CD4-positive, alpha-beta T cell treated with Interleukin-4 for 1 hour (primary cell): ENCODE results near the gene EDN2.

Experiments
- DNase-seq, 2 donors: peaks; one replicate each; pipeline ENCODE4 v3.0.0-alpha.2; 2020 to 2022

The EDN2 gene

DNA sequence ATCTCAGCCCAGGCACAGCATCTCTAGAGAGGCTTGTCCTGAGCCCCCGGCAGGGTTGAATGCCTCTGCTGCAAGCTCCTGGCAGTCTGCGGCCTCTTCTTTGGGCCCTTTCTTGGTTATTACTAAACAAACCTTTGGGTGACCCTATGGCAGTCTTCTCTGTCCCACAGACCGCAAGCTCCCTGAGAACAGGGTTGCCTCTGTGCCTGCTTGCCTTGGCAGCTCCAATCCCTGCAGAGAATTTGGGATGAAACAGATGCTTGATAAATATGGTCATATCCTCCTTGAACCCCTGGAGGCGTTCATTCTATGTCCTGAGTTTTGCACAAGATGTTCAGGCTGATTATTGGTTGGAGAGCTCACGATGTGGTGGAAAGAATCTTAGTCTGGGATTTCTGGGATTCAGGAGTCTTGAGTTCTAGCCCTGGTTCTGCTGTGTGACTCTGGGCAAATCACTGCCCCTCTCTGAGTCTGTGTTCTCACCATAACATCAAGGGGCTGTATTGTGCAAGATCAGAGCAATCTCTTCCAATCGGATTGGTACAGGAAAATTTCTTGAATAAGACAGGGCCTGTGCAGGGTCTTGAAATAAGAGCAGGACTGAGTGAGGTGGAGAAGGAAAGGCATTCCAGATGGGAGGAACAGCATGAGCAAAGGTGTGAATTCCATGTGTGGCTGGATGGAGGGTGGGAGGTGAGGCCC is 49.6 kb downstream of the EDN2 start:
- DNase-seq, result no peak

DNA sequence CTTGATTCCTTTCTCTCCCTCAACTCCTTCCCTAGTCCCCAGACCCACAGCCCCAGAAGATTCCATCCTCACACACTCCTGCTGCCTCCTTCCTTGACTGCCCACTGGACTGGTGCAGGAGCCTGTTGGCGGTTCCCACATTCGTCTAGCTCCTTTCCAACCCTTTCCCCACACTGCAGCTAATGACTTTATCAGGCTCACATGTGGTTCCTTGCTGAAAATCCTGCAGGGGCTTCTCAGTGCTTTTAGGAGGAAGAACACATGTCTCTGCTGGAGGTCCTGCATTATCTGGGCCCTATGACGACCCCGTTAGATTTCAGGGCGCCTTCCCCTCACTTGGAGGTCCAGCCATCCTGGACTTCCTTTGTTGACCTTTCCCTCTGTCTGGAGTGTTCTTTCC is 50.2 kb downstream of the EDN2 start:
- no peak for DNase-seq

DNA sequence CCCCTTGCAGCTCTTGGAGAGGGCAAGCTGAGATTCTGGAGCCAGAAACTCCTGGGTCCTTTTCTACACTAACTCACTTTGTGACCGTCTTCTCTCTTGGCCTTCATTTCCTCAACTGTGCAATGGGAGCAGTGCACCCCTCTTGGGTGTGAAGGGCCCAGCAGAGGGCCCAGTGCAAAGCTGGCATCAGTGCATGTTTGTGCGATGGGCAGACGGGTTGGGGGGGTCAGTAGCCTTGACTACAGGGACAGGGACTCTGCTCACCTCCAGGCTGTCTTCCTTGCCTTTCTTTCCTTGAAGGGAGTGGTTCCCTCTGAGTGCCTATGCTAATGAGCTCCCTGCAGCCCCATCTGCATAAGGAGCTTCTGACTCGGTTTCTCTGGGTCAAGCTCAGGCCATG is 51.0 kb downstream of the EDN2 start:
- DNase-seq, result no peak

DNA sequence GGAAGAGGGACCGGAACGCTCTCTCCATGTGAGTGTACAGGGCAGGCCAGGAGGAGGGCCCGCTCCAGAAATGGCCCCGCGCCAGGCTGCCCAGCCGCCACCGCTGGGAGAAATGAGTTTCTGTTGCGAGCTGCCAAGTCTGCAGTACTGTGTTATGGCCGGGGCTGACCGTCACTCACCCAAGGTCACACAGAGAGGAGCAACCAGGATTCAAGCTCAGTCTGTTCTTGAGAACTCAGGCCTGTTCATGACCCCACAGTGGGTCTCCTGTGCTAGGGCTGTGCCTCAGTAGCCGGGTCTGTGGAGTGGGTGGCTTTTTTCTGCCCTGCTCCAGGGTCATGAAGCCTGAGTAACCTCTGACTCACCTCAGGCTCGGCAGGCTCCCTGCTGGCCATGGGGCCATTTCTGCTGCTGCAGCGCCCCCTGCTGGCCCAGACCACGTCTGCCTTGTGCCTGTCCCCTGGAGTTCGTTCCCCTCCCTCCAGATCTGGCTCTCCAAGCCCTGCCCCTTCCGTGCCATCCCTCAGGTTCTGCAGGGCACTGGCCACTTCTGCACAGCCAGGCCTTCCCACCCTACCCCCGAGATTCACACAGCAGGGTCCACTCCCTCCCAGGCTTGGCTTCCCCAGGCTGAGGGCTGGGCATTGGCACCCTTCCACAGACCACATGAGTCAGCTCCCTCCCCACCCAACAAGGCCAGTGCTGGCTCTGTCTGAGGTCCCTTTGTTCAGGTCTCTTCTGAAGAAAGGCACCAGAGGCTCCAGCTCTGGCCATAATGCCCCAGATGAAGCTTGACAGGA is 51.8 kb downstream of the EDN2 start:
- peak; percentile 42 to 79 for DNase-seq

DNA sequence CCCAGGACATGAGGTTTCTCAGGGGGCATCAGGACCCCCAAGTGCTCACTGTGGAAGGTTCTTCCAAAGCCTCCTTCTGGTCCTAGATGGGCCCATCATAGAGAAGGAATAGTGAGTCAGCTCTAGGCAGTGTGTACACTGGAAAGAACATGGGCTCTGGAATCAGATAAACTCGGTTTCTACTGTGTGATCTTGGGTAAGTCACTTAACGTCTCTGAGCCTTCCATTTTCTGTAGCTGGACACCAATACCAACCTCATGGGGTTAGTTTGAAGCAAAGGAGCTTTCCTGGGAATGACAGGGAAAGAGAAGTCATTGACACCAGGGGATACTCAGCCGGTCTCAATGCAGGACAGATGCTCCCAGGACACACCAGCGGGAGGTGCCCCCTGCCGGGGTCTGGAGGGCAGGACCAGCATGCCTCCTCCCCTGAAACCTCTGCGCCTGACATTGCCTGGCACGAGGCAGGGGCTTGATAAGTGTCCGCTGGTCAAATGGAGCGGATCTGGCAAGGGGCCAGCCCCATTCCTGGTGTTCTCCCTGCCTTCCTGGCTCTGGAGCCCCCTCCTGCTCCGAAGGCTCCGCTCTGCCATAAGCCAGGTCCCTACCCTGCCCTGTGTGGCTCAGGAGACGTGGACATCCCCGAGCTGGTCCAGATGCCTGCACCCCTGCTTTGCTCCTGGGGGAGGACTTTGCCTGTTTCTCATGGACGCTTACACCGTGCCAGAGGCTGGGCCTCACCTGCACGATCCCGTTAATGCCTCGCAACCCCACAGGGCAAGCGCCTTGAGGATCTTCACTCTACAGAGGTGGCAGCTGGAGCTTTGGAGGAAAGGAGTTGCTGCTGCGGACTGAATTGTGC is 52.8 kb downstream of the EDN2 start:
- DNase-seq, result no peak

DNA sequence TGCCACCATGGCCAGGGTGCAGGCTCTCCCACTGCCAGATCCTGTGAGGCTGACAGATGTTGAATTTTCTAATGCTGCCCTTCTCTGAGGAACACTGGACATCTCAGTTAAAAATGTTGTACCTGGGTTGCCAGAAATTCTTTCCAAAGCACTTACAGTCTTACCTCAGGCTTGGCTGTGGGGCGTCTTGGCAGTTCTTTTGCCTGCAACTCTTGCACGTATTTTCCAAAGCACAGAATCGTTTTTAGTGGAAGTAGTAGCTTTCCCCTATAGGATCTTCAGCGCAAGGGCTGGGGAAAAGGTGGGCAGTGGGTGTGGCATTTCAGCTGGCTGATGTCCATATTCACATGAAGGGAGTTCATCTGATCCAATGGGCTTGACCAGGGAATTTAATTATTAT is 53.9 kb downstream of the EDN2 start:
- DNase-seq, result no peak

DNA sequence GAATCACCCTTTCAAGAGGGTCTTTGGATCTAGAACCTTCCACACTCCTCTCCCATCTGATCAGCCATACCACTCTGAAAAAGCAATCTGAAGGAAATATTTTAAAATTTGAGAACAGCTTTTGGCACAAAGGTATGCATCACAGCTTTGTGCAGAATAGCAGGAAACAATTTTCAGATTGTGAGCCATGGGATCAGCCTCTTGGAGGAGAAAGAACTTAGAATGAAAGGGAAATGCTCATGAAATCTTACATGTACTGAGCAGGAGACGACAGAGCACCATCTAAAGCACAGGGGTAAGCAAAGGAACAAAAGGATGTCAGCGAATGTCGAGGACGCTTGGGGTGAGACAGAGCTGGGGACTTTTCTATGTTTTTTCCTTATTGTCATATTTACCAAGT is 54.4 kb downstream of the EDN2 start:
- DNase-seq, result no peak

DNA sequence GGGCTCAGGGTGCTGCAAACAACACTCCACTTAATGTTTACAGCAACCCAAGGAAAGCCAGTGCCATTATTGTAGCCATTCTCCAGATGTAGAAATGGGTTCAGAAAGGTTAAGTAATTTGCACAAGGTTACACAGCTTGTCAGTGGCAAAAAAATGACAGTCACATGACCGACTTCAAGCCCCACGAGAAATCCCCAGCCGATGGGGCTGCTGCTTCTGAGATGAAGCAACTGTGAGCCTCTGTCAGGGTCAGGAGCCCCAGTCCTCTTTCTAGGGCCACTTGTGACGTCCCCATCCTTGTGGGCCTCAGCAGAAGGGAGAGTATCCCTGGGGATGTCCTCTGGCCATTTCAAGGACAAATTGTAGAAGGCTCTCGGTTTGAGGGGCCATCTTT is 54.8 kb downstream of the EDN2 start:
- DNase-seq, result no peak
